DMS114 treated with DMSO at 0.1 percent for 48 hours (cell line): ENCODE data around the gene ANKK1.

Source experiments
- DNase-seq: peaks from one replicate; lab custom pipeline; 2025; ENCODE audit not compliant: unreplicated experiment; lab: John Stamatoyannopoulos, UW

ANKK1 gene

GRCh38 chr11:113387605-113388211 is at the start of gene ANKK1:
ANKK1 (plus strand) TSS chr11:113387779; CDS start chr11:113387885, 106 bp downstream.
- DNase-seq = no peak

- no peak for DNase-seq
Measured at GRCh38 chr11:113338730-113339129, 48.8 kb upstream of the ANKK1 start.

GRCh38 chr11:113339929-113340589 is 47.5 kb upstream of the ANKK1 start:
- DNase-seq = no peak

GRCh38 chr11:113341388-113342165 is 46.0 kb upstream of the ANKK1 start:
- no peak for DNase-seq

GRCh38 chr11:113345978-113346377 is 41.6 kb upstream of the ANKK1 start:
- DNase-seq = no peak

GRCh38 chr11:113349528-113349927 is 38.1 kb upstream of the ANKK1 start:
- no peak for DNase-seq

GRCh38 chr11:113350336-113351067 is 37.1 kb upstream of the ANKK1 start:
- DNase-seq = no peak

GRCh38 chr11:113351068-113351450 is 36.5 kb upstream of the ANKK1 start:
- no peak for DNase-seq

- DNase-seq = no peak
Measured at GRCh38 chr11:113351480-113351879, 36.1 kb upstream of the ANKK1 start.

- no peak for DNase-seq
Measured at GRCh38 chr11:113356203-113356602, 31.4 kb upstream of the ANKK1 start.

- DNase-seq = no peak
Measured at GRCh38 chr11:113363406-113363805, 24.2 kb upstream of the ANKK1 start.

GRCh38 chr11:113363996-113364641 is 23.5 kb upstream of the ANKK1 start:
- no peak for DNase-seq

- DNase-seq = no peak
Measured at GRCh38 chr11:113365895-113366294, 21.7 kb upstream of the ANKK1 start.

- no peak for DNase-seq
Measured at GRCh38 chr11:113369411-113369810, 18.2 kb upstream of the ANKK1 start.

- DNase-seq = no peak
Measured at GRCh38 chr11:113370634-113371033, 16.9 kb upstream of the ANKK1 start.

- no peak for DNase-seq
Measured at GRCh38 chr11:113372309-113372708, 15.3 kb upstream of the ANKK1 start.

GRCh38 chr11:113373306-113373705 is 14.3 kb upstream of the ANKK1 start:
- DNase-seq = no peak

GRCh38 chr11:113373981-113374560 is 13.5 kb upstream of the ANKK1 start:
- DNase-seq = no peak

GRCh38 chr11:113375402-113375801 is 12.2 kb upstream of the ANKK1 start:
- no peak for DNase-seq

GRCh38 chr11:113376156-113376555 is 11.4 kb upstream of the ANKK1 start:
- DNase-seq = no peak
